ENCODE data around the gene ATP6V0C.

DNA sequence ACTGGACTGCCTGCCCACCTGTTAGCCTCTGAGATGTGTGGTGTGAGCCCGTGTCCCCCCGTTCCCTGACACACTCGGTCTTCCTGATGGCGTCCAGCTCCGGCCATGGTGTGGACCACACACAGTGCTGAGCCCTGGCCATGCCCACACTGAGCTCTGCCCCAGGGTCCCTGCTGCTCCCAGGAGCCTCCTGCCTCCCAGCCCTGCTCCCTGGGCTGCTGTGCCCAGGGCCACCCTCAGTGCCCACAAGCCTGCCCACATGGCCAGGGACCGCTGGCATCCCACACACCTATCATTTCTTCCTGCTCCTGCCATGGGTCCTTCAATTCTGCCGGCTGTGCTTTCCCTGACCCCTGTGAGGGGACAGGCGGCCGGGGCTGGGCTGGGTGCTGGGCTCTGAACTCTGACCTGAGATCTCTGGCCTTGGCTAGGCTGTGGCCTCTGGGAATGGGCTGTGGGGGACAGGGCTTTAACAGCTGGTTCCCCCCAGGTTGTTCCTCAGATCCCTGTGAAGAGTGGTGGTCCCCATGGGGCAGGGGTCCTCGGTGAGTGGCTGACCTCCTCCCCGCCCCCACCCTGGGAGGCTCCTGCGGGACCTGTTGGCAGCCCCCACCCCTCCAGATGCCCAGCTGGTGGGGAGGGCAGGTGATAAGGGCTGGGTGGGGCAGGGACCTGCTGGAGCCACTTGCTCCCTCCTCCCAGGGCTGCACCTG, 13.5 kb downstream of the ATP6V0C start:
- TF ChIP-seq POLR2A (IDR thresholded peaks at IDR 0.05) (no peak), CTCF (IDR thresholded peaks at IDR 0.05) (no peak)

Data from ovary (tissue), 3 donors.